HEK293 (cell line): ENCODE results near the gene STRIP1.

Experiments
- CTCF ChIA-PET: fragments of 350-600 bp; formaldehyde crosslinking; extraction: SDS; loops from one replicate; lab custom pipeline; 2021; ENCODE audit warnings: antibody characterized with exemption; lab: Yijun Ruan, JAX
- POLR2A ChIA-PET: fragments of 300-600 bp; formaldehyde crosslinking; extraction: SDS; loops from one replicate; lab custom pipeline; 2020; ENCODE audit warnings: antibody characterized with exemption, inconsistent platforms; lab: Yijun Ruan, JAX
- H3K27ac ChIP-seq: fragments of 200-500 bp; sonication (Bioruptor generic); 2 replicates; pipeline ENCODE4 v1.5.1; 2014; ENCODE audit warnings: low read depth, low read length, control low read depth, inconsistent platforms; ENCODE audit errors: extremely low read depth
- H3K36me3 ChIP-seq, 2 experiments: fragments of 200-500 bp in 1 of 2; sonication (Bioruptor generic) in 1 of 2; 1 replicate in 1 of 2; 2 replicates in 1 of 2; pipeline ENCODE4 v1.5.1; 2014 to 2017; ENCODE audit warnings: inconsistent platforms in 2 of 2, low read length in 2 of 2; ENCODE audit not compliant: control insufficient read depth in 2 of 2, insufficient read depth in 1 of 2
- H3K4me1 ChIP-seq: fragments of 200-500 bp; sonication (Bioruptor generic); 2 replicates; pipeline ENCODE4 v1.5.1; 2014; ENCODE audit warnings: mild to moderate bottlenecking, low read length, inconsistent platforms; ENCODE audit not compliant: control insufficient read depth, insufficient read depth
- H3K4me3 ChIP-seq: 2 replicates; pipeline ENCODE4 v1.5.1; 2011; ENCODE audit warnings: low read depth, mild to moderate bottlenecking, control low read depth, low read length, moderate library complexity
- H3K9me3 ChIP-seq: fragments of 200-500 bp; sonication (Bioruptor generic); 2 replicates; pipeline ENCODE4 v1.5.1; 2014; ENCODE audit warnings: low read depth, low read length, inconsistent platforms; ENCODE audit not compliant: control insufficient read depth, insufficient read depth
- CTCF ChIP-seq: fragments of 450-650 bp; formaldehyde crosslinking; IDR thresholded peaks from 2 replicates; pipeline ENCODE4 v1.5.1; 2016; ENCODE audit warnings: missing biosample characterization, missing genetic modification characterization
- GLIS1 ChIP-seq: fragments of 450-650 bp; formaldehyde crosslinking; IDR thresholded peaks from 2 replicates; pipeline ENCODE4 v1.5.1; 2016; ENCODE audit warnings: missing biosample characterization, missing genetic modification characterization
- HOXA7 ChIP-seq: sonication (generic); formaldehyde crosslinking; IDR thresholded peaks from 2 replicates; pipeline ENCODE4 v1.8.1; 2022; ENCODE audit warnings: missing genetic modification reagents, borderline replicate concordance
- KLF7 ChIP-seq: fragments of 450-650 bp; formaldehyde crosslinking; IDR thresholded peaks from 2 replicates; pipeline ENCODE4 v1.5.1; 2016; ENCODE audit warnings: missing biosample characterization, missing genetic modification characterization, borderline replicate concordance
- ZFHX2 ChIP-seq: fragments of 450-650 bp; formaldehyde crosslinking; conservative IDR thresholded peaks from 2 replicates; pipeline ENCODE4 v1.5.1; 2016; ENCODE audit warnings: missing biosample characterization, missing genetic modification characterization
- ZNF10 ChIP-seq: fragments of 450-650 bp; formaldehyde crosslinking; IDR thresholded peaks from 2 replicates; pipeline ENCODE4 v1.5.1; 2017; ENCODE audit warnings: missing biosample characterization, missing genetic modification characterization
- ZNF132 ChIP-seq: fragments of 450-650 bp; formaldehyde crosslinking; IDR thresholded peaks from 2 replicates; pipeline ENCODE4 v1.5.1; 2017; ENCODE audit warnings: missing biosample characterization, missing genetic modification characterization, borderline replicate concordance
- ZNF146 ChIP-seq: fragments of 450-650 bp; formaldehyde crosslinking; IDR thresholded peaks from 2 replicates; pipeline ENCODE4 v1.5.1; 2016; ENCODE audit warnings: missing biosample characterization, missing genetic modification characterization
- ZNF2 ChIP-seq: fragments of 450-650 bp; formaldehyde crosslinking; IDR thresholded peaks from 2 replicates; pipeline ENCODE4 v1.5.1; 2016; ENCODE audit warnings: missing biosample characterization, missing genetic modification characterization
- ZNF248 ChIP-seq: fragments of 450-650 bp; formaldehyde crosslinking; IDR thresholded peaks from 2 replicates; pipeline ENCODE4 v1.5.1; 2017; ENCODE audit warnings: missing biosample characterization, missing genetic modification characterization
- ZNF292 ChIP-seq: fragments of 450-650 bp; formaldehyde crosslinking; IDR thresholded peaks from 2 replicates; pipeline ENCODE4 v1.5.1; 2016; ENCODE audit warnings: low read depth, missing biosample characterization, missing genetic modification characterization, borderline replicate concordance
- ZNF404 ChIP-seq: fragments of 450-650 bp; formaldehyde crosslinking; IDR thresholded peaks from 2 replicates; pipeline ENCODE4 v1.5.1; 2017; ENCODE audit warnings: missing biosample characterization, missing genetic modification characterization
- ZNF501 ChIP-seq: fragments of 450-650 bp; formaldehyde crosslinking; IDR thresholded peaks from 2 replicates; pipeline ENCODE4 v1.5.1; 2016; ENCODE audit warnings: missing biosample characterization, missing genetic modification characterization
- ZNF510 ChIP-seq: fragments of 450-650 bp; formaldehyde crosslinking; IDR thresholded peaks from 2 replicates; pipeline ENCODE4 v1.5.1; 2018; ENCODE audit warnings: mild to moderate bottlenecking, missing genetic modification characterization, missing biosample characterization; ENCODE audit not compliant: insufficient replicate concordance
- ZNF654 ChIP-seq: fragments of 450-650 bp; formaldehyde crosslinking; IDR thresholded peaks from 2 replicates; pipeline ENCODE4 v1.5.1; 2016; ENCODE audit warnings: low read depth, missing biosample characterization, missing genetic modification characterization
- ZNF660 ChIP-seq: fragments of 450-650 bp; IDR thresholded peaks from 2 replicates; pipeline ENCODE4 v1.5.1; 2018; ENCODE audit warnings: missing biosample characterization, mild to moderate bottlenecking, missing genetic modification characterization
- ZNF747 ChIP-seq: fragments of 450-650 bp; formaldehyde crosslinking; IDR thresholded peaks from 2 replicates; pipeline ENCODE4 v1.5.1; 2016; ENCODE audit warnings: missing biosample characterization, missing genetic modification characterization
- ZSCAN16 ChIP-seq: fragments of 450-650 bp; formaldehyde crosslinking; IDR thresholded peaks from 2 replicates; pipeline ENCODE4 v1.5.1; 2016; ENCODE audit warnings: missing biosample characterization, missing genetic modification characterization
- TF ChIP-seq, protein P1 (sequence below): fragments of 450-650 bp; formaldehyde crosslinking; IDR thresholded peaks from 2 replicates; pipeline ENCODE4 v1.5.1; 2017; ENCODE audit warnings: missing biosample characterization, missing genetic modification characterization
- TF ChIP-seq, protein P2 (sequence below): fragments of 450-650 bp; formaldehyde crosslinking; IDR thresholded peaks from 2 replicates; pipeline ENCODE4 v1.5.1; 2016; ENCODE audit warnings: missing biosample characterization, missing genetic modification characterization
- TF ChIP-seq, protein P3 (sequence below): fragments of 450-650 bp; formaldehyde crosslinking; IDR thresholded peaks from 2 replicates; pipeline ENCODE4 v1.5.1; 2017; ENCODE audit warnings: missing biosample characterization, missing genetic modification characterization

Gene STRIP1

GRCh38 chr1:110011527-110012041, 22.8 kb upstream of the STRIP1 start:
- H3K4me3 ChIP-seq: no peak overlapping the region
- peak; percentile 44 for TF ChIP-seq ZNF654 (tag by site-specific recombination)
- TF ChIP-seq ZNF292 (tag by site-specific recombination): no peak
- peak; percentile 42; the same call in 1 of the 2 replicates for TF ChIP-seq CTCF
- POLR2A ChIA-PET: interaction anchor here (1.1 kb wide), 1 partner anchor 27 kb away, joined by 4 read pairs; the partner anchor contains the start of gene AHCYL1
- CTCF ChIA-PET: interaction anchor here (0.5 to 4.0 kb wide), 21 partner anchors 9 to 631 kb away, joined by 3 to 48 read pairs (median 3); partner anchors contain the start of gene AHCYL1
- peaks cover 7% of the 10 kb centered on the region; the same call in 1 of the 2 replicates for H3K4me1 ChIP-seq
- peaks cover 24 to 77% of the 10 kb centered on the region in 2 experiments for H3K36me3 ChIP-seq
- H3K9me3 ChIP-seq: no peaks in the 10 kb centered on the region
- H3K27ac ChIP-seq: no peak overlapping the region

- Histone ChIP-seq H3K4me1 (peaks cover 2% of the 10 kb centered on the region; the same call in 1 of the 2 replicates), H3K36me3 (peaks cover 24 to 84% of the 10 kb centered on the region in 2 experiments), H3K27ac (no peak overlapping the region), H3K9me3 (no peaks in the 10 kb centered on the region)
- CTCF ChIA-PET: interaction anchor here (0.6 to 4.0 kb wide), 11 partner anchors 10 to 303 kb away, joined by 3 to 48 read pairs (median 3); partner anchors contain the start of gene AHCYL1
- POLR2A ChIA-PET: interaction anchor here (1.1 kb wide), 1 partner anchor 27 kb away, joined by 4 read pairs; the partner anchor contains the start of gene AHCYL1
- no peak for TF ChIP-seq HOXA7 (CRISPR knock-in tag)
- TF ChIP-seq, protein P1, sequence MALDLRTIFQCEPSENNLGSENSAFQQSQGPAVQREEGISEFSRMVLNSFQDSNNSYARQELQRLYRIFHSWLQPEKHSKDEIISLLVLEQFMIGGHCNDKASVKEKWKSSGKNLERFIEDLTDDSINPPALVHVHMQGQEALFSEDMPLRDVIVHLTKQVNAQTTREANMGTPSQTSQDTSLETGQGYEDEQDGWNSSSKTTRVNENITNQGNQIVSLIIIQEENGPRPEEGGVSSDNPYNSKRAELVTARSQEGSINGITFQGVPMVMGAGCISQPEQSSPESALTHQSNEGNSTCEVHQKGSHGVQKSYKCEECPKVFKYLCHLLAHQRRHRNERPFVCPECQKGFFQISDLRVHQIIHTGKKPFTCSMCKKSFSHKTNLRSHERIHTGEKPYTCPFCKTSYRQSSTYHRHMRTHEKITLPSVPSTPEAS (tag by site-specific recombination): no peak
- no peak for TF ChIP-seq ZNF501
- TF ChIP-seq, protein P2, sequence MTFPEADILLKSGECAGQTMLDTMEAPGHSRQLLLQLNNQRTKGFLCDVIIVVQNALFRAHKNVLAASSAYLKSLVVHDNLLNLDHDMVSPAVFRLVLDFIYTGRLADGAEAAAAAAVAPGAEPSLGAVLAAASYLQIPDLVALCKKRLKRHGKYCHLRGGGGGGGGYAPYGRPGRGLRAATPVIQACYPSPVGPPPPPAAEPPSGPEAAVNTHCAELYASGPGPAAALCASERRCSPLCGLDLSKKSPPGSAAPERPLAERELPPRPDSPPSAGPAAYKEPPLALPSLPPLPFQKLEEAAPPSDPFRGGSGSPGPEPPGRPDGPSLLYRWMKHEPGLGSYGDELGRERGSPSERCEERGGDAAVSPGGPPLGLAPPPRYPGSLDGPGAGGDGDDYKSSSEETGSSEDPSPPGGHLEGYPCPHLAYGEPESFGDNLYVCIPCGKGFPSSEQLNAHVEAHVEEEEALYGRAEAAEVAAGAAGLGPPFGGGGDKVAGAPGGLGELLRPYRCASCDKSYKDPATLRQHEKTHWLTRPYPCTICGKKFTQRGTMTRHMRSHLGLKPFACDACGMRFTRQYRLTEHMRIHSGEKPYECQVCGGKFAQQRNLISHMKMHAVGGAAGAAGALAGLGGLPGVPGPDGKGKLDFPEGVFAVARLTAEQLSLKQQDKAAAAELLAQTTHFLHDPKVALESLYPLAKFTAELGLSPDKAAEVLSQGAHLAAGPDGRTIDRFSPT: no peak
- no peak for TF ChIP-seq ZNF404
- TF ChIP-seq, protein P3, sequence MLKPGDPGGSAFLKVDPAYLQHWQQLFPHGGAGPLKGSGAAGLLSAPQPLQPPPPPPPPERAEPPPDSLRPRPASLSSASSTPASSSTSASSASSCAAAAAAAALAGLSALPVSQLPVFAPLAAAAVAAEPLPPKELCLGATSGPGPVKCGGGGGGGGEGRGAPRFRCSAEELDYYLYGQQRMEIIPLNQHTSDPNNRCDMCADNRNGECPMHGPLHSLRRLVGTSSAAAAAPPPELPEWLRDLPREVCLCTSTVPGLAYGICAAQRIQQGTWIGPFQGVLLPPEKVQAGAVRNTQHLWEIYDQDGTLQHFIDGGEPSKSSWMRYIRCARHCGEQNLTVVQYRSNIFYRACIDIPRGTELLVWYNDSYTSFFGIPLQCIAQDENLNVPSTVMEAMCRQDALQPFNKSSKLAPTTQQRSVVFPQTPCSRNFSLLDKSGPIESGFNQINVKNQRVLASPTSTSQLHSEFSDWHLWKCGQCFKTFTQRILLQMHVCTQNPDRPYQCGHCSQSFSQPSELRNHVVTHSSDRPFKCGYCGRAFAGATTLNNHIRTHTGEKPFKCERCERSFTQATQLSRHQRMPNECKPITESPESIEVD (tag by site-specific recombination): no peak
- no peak for TF ChIP-seq KLF7
- no peak for TF ChIP-seq ZNF132 (tag by site-specific recombination)
- TF ChIP-seq ZNF660 (tag by site-specific recombination): no peak
- no peak for TF ChIP-seq ZNF146 (tag by site-specific recombination)
- no peak for TF ChIP-seq ZNF10 (tag by site-specific recombination)
- no peak for TF ChIP-seq ZNF2 (tag by site-specific recombination)
- no peak for TF ChIP-seq ZFHX2 (tag by site-specific recombination)
- no peak for TF ChIP-seq ZNF248
- no peak for TF ChIP-seq ZNF510
- TF ChIP-seq ZNF747 (tag by site-specific recombination): no peak
- no peak for TF ChIP-seq GLIS1 (tag by site-specific recombination)
- TF ChIP-seq ZSCAN16: no peak
- TF ChIP-seq, all 188 proteins: peak for 0
- no peak overlapping the region for H3K4me3 ChIP-seq
Observed at GRCh38 chr1:110012100-110012780, 22.2 kb upstream of the STRIP1 start.
